Endothelial cell (in vitro differentiated cells): ENCODE results near the gene TSEN54. TPM values are rescaled to one million over a fixed set of nuclear protein-coding genes. Genes with fewer than 3 reads are reported as not detected.

ENCODE experiments used
- DNase-seq: peaks from one replicate; pipeline ENCODE4 v3.0.0; 2021; ENCODE audit warnings: low spot score
- H3K27ac Mint-ChIP-seq: one replicate; pipeline ENCODE4 v1.8.0; 2021; ENCODE audit warnings: mixed read lengths, inconsistent platforms; ENCODE audit not compliant: unreplicated experiment
- H3K27me3 Mint-ChIP-seq: one replicate; pipeline ENCODE4 v1.8.0; 2021; ENCODE audit warnings: mild to moderate bottlenecking, moderate library complexity, mixed read lengths, inconsistent platforms; ENCODE audit not compliant: unreplicated experiment
- H3K36me3 Mint-ChIP-seq: one replicate; pipeline ENCODE4 v1.8.0; 2021; ENCODE audit warnings: mild to moderate bottlenecking, low read depth, mixed read lengths, inconsistent platforms; ENCODE audit not compliant: unreplicated experiment
- H3K4me1 Mint-ChIP-seq: one replicate; pipeline ENCODE4 v1.8.0; 2021; ENCODE audit warnings: mild to moderate bottlenecking, mixed read lengths, inconsistent platforms; ENCODE audit not compliant: unreplicated experiment
- H3K4me3 Mint-ChIP-seq: one replicate; pipeline ENCODE4 v1.8.0; 2021; ENCODE audit warnings: mild to moderate bottlenecking, mixed read lengths, inconsistent platforms; ENCODE audit not compliant: unreplicated experiment
- H3K9me3 Mint-ChIP-seq: one replicate; pipeline ENCODE4 v1.8.0; 2021; ENCODE audit warnings: mixed read lengths, inconsistent platforms; ENCODE audit not compliant: unreplicated experiment
- CTCF ChIP-seq: fragments of 200-600 bp; sonication (generic); IDR thresholded peaks from one replicate; pipeline ENCODE4 v1.5.0; 2021; ENCODE audit warnings: antibody characterized with exemption; ENCODE audit not compliant: unreplicated experiment
- total RNA-seq: library from RNA; stranded (reverse); fragmentation: NEBNext Ultra II Directional; extraction: Animal tissue kit (Norgen Biotek cat#: 25700); gene quantifications from one replicate; pipeline ENCODE4 v1.2.1, GENCODE V29; 2021; ENCODE audit not compliant: unreplicated experiment

TSEN54 gene
- total RNA-seq, 1 donor from 2014 or later, result 18.8 TPM

- peaks cover 10% of the 10 kb centered on the region for H3K36me3 Mint-ChIP-seq
- H3K9me3 Mint-ChIP-seq, result no peaks in the 10 kb centered on the region
- no peak overlapping the region for H3K27ac Mint-ChIP-seq
- no peaks in the 10 kb centered on the region for H3K4me1 Mint-ChIP-seq
- TF ChIP-seq CTCF, result no peak
- H3K4me3 Mint-ChIP-seq, result no peak overlapping the region
- peaks cover 5% of the 10 kb centered on the region for H3K27me3 Mint-ChIP-seq
- DNase-seq, result no peak
Observed at GRCh38 chr17:75564195-75564594, 47.9 kb downstream of the TSEN54 start.

- no peak for DNase-seq
- Mint-ChIP-seq H3K36me3 (peaks cover 10% of the 10 kb centered on the region), H3K27ac (no peak overlapping the region), H3K4me1 (no peaks in the 10 kb centered on the region), H3K4me3 (no peak overlapping the region), H3K9me3 (no peaks in the 10 kb centered on the region), H3K27me3 (peaks cover 9% of the 10 kb centered on the region)
- TF ChIP-seq CTCF, result no peak
Observed at GRCh38 chr17:75565066-75565465, 48.7 kb downstream of the TSEN54 start.

- Mint-ChIP-seq H3K27ac (no peak overlapping the region), H3K36me3 (peaks cover 10% of the 10 kb centered on the region), H3K9me3 (no peaks in the 10 kb centered on the region), H3K27me3 (peaks cover 9% of the 10 kb centered on the region), H3K4me3 (peak overlapping the region; percentile 21), H3K4me1 (no peaks in the 10 kb centered on the region)
- TF ChIP-seq CTCF, result no peak
- DNase-seq, result no peak
Observed at GRCh38 chr17:75565618-75566017, 49.3 kb downstream of the TSEN54 start.

- TF ChIP-seq CTCF, result no peak
- Mint-ChIP-seq H3K27ac (no peak overlapping the region), H3K36me3 (peaks cover 10% of the 10 kb centered on the region), H3K27me3 (peaks cover 7% of the 10 kb centered on the region), H3K4me3 (no peak overlapping the region), H3K9me3 (no peaks in the 10 kb centered on the region), H3K4me1 (no peaks in the 10 kb centered on the region)
- DNase-seq, result no peak
Observed at GRCh38 chr17:75566416-75566815, 50.1 kb downstream of the TSEN54 start.

- Mint-ChIP-seq H3K4me3 (no peak overlapping the region), H3K4me1 (no peaks in the 10 kb centered on the region), H3K9me3 (no peaks in the 10 kb centered on the region), H3K36me3 (peaks cover 10% of the 10 kb centered on the region), H3K27me3 (peaks cover 7% of the 10 kb centered on the region), H3K27ac (no peak overlapping the region)
- no peak for TF ChIP-seq CTCF
- DNase-seq, result no peak
Observed at GRCh38 chr17:75566834-75567233, 50.5 kb downstream of the TSEN54 start.
